Neural cell (in vitro differentiated cells): Measurements from ENCODE around the gene REV1. TPM values are rescaled to one million over a fixed set of nuclear protein-coding genes. Genes with fewer than 3 reads are reported as not detected.

ENCODE experiments used
- H2AFZ ChIP-seq: fragments of 200-600, 300-800 bp; sonication (generic), shearing (Covaris generic); 2 replicates; pipeline ENCODE4 v1.6.0; 2014; ENCODE audit warnings: low read depth, mild to moderate bottlenecking, antibody characterized with exemption, low read length, moderate library complexity
- H3F3A ChIP-seq: fragments of 200-600 bp; shearing (Covaris generic); 2 replicates; pipeline ENCODE4 v1.6.1; 2016; ENCODE audit warnings: mild to moderate bottlenecking, moderate library complexity, mixed read lengths, antibody characterized with exemption, low read length; ENCODE audit not compliant: insufficient read depth, poor library complexity, severe bottlenecking
- H3K27ac ChIP-seq: fragments of 200-600, 300-800 bp; sonication (generic), shearing (Covaris generic); 2 replicates; pipeline ENCODE4 v1.5.1; 2014; ENCODE audit warnings: mild to moderate bottlenecking, low read length, moderate library complexity
- H3K27me3 ChIP-seq: fragments of 300-800, 200-600 bp; sonication (generic), shearing (Covaris generic); 2 replicates; pipeline ENCODE4 v1.6.0; 2014; ENCODE audit warnings: mild to moderate bottlenecking, low read depth, low read length, moderate library complexity; ENCODE audit not compliant: insufficient read depth
- H3K36me3 ChIP-seq: fragments of 300-800, 200-600 bp; sonication (generic), shearing (Covaris generic); 2 replicates; pipeline ENCODE4 v1.5.1; 2014; ENCODE audit warnings: mild to moderate bottlenecking, antibody characterized with exemption, low read length, moderate library complexity; ENCODE audit not compliant: insufficient read depth
- H3K4me2 ChIP-seq: fragments of 300-800, 200-600 bp; sonication (generic), shearing (Covaris generic); 2 replicates; pipeline ENCODE4 v1.6.0; 2014; ENCODE audit warnings: mild to moderate bottlenecking, low read length
- H3K4me3 ChIP-seq: fragments of 300-800, 200-600 bp; sonication (generic), shearing (Covaris generic); 2 replicates; pipeline ENCODE4 v1.5.1; 2014; ENCODE audit warnings: mild to moderate bottlenecking, low read length, moderate library complexity
- H3K79me2 ChIP-seq: fragments of 200-600 bp; shearing (Covaris generic); replicated peaks from 2 replicates; pipeline ENCODE4 v1.6.0; 2014; ENCODE audit warnings: mild to moderate bottlenecking, low read length, moderate library complexity; ENCODE audit not compliant: insufficient read depth
- H3K9ac ChIP-seq: fragments of 300-800, 200-600 bp; sonication (generic), shearing (Covaris generic); 2 replicates; pipeline ENCODE4 v1.6.1; 2016; ENCODE audit warnings: mild to moderate bottlenecking, low read length, mixed read lengths
- H3K9me2 ChIP-seq: fragments of 200-600 bp; shearing (Covaris generic); 2 replicates; pipeline ENCODE4 v1.6.1; 2016; ENCODE audit warnings: mild to moderate bottlenecking, low read length, mixed read lengths; ENCODE audit not compliant: insufficient read depth
- H3K9me3 ChIP-seq: fragments of 200-600, 300-800 bp; sonication (generic), shearing (Covaris generic); 2 replicates; pipeline ENCODE4 v1.6.1; 2016; ENCODE audit warnings: mild to moderate bottlenecking, mixed run types, low read length, moderate library complexity, mixed read lengths
- H4K20me1 ChIP-seq: fragments of 200-600 bp; shearing (Covaris generic); 2 replicates; pipeline ENCODE4 v1.6.1; 2016; ENCODE audit warnings: mild to moderate bottlenecking, mixed run types; ENCODE audit not compliant: insufficient read depth
- CTCF ChIP-seq: fragments of 450-650 bp; IDR thresholded peaks from 2 replicates; pipeline ENCODE4 v1.5.1; 2014; ENCODE audit warnings: antibody characterized with exemption, mild to moderate bottlenecking, moderate library complexity; ENCODE audit not compliant: poor library complexity, severe bottlenecking
- EP300 ChIP-seq: fragments of 450-650 bp; conservative IDR thresholded peaks from 2 replicates; pipeline ENCODE4 v1.6.1; 2014; ENCODE audit warnings: antibody characterized with exemption, mild to moderate bottlenecking, moderate library complexity; ENCODE audit not compliant: poor library complexity, severe bottlenecking
- EZH2 ChIP-seq: fragments of 200-600, 300-800 bp; shearing (Covaris generic), sonication (generic); IDR thresholded peaks from 2 replicates; pipeline ENCODE4 v1.6.1; 2014; ENCODE audit warnings: antibody characterized with exemption, low read length, borderline replicate concordance, mild to moderate bottlenecking; ENCODE audit not compliant: insufficient read depth, poor library complexity, severe bottlenecking
- MXI1 ChIP-seq: fragments of 450-650 bp; conservative IDR thresholded peaks from 2 replicates; pipeline ENCODE4 v1.6.1; 2014; ENCODE audit warnings: antibody characterized with exemption, mild to moderate bottlenecking; ENCODE audit not compliant: poor library complexity, severe bottlenecking
- POLR2AphosphoS5 ChIP-seq: IDR thresholded peaks from 2 replicates; pipeline ENCODE4 v1.6.1; 2012
- RAD21 ChIP-seq: fragments of 450-650 bp; conservative IDR thresholded peaks from 2 replicates; pipeline ENCODE4 v1.6.1; 2014; ENCODE audit warnings: antibody characterized with exemption, mild to moderate bottlenecking, moderate library complexity
- REST ChIP-seq: IDR thresholded peaks from 2 replicates; pipeline ENCODE4 v1.6.1; 2012; ENCODE audit warnings: borderline replicate concordance
- SMC3 ChIP-seq: fragments of 450-650 bp; conservative IDR thresholded peaks from 2 replicates; pipeline ENCODE4 v1.6.1; 2014; ENCODE audit warnings: antibody characterized with exemption, mild to moderate bottlenecking, moderate library complexity; ENCODE audit not compliant: poor library complexity
- TAF1 ChIP-seq: IDR thresholded peaks from 2 replicates; pipeline ENCODE4 v1.6.1; 2012; ENCODE audit warnings: low read depth
- polyA plus RNA-seq: library from polyadenylated mRNA; depleted of rRNA; stranded (reverse); fragments of >200 nt; gene quantifications from 2 replicates; pipeline ENCODE4 v1.2.3, GENCODE V29; 2014

Gene REV1
- polyA plus RNA-seq, 1 donor from 2014 or later, result 84.1 TPM

DNA sequence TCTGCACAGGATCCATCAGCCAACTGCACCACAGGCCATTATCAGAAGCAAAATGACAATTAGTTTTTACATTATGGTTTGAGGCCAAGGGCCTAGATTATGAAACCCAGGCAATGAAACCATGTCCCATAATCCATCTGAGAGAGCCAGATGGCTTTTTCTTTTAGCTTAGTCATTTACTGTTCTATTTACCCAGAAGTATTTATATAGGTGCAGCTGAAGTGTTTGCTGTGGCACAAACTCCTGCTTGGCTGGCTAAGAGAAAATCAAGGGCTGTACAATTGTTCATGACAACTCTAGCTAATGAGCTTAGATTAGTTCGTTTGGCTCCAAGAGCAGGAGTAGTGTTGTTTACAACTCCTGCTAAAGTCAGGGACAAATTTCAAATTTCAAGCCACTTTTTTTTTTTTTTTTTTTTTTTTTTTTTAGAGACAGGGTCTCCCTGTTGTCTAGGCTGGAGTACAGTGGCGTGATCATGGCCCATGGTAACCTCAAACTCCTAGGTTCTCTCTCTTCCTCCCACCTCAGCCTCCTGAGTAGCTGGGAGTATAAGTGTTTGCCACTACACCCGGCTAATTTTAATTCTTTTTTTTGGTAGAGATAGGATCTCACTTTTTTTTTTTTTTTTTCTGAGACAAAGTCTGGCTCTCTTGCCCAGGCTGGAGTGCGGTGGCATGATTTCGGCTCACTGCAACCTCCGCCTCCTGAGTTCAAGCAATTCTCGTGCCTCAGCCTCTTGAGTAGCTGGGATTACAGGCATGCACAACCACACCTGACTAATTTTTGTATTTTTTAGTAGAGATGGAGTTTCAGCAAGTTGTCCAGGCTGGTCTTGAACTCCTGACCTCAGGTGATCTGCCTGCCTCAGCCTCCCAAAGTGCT is 18.4 kb upstream of the REV1 start:
- H3F3A ChIP-seq, result no peaks in the 10 kb centered on the region
- no peaks in the 10 kb centered on the region for H4K20me1 ChIP-seq
- H3K36me3 ChIP-seq, result no peaks in the 10 kb centered on the region
- no peak overlapping the region for H3K4me2 ChIP-seq
- H3K9me2 ChIP-seq, result no peaks in the 10 kb centered on the region
- no peaks in the 10 kb centered on the region for H3K27me3 ChIP-seq
- H3K79me2 ChIP-seq, result no peaks in the 10 kb centered on the region
- H3K4me3 ChIP-seq, result no peak overlapping the region
- H2AFZ ChIP-seq, result no peak overlapping the region
- TF ChIP-seq TAF1, result no peak
- no peak for TF ChIP-seq SMC3
- no peak for TF ChIP-seq POLR2AphosphoS5
- no peak for TF ChIP-seq RAD21
- TF ChIP-seq MXI1, result no peak
- TF ChIP-seq REST, result no peak
- TF ChIP-seq CTCF, result no peak
- no peak for TF ChIP-seq EZH2
- no peak for TF ChIP-seq EP300
- no peak overlapping the region for H3K27ac ChIP-seq
- no peaks in the 10 kb centered on the region for H3K9me3 ChIP-seq
- H3K9ac ChIP-seq, result no peak overlapping the region

DNA sequence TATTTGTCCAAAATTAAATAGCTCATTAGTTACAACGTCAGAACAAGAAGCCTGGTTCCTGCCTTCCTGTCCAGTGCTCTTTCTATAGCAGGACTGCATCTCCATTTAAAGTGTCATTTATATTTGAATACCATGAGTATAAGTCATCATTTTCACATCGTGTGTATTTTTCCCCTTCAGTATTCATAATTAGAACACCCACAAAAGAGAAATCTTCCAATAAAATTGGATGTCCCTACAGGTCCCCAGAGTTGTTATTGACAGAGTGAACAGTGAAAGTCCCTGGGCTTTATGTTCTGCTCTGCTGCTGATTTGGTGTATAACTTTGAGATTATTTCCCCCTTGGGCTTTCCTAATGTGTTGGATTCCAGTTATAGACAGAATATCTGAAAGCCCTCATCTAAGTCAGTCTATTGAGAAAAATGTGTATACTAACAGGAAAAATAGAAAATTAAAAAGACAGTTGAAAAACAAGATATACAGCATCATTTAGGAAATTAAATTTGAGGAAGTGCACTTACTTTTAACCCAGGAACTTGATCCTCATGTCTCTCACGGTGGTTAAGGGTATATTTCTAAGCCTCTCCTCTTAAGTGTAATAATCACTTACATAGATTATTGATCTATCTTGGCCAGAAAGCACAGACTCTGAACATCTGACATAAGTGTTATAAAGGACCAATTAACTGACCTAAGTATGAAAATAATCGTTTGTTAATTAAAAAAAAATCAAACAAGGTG is 15.2 kb upstream of the REV1 start:
- H3K27me3 ChIP-seq, result no peaks in the 10 kb centered on the region
- TF ChIP-seq SMC3 (no peak), EP300 (no peak), REST (no peak), POLR2AphosphoS5 (no peak), MXI1 (no peak), RAD21 (no peak), EZH2 (no peak), CTCF (no peak)
- no peak overlapping the region for H3K4me3 ChIP-seq
- no peak overlapping the region for H3K4me2 ChIP-seq
- no peaks in the 10 kb centered on the region for H4K20me1 ChIP-seq
- H2AFZ ChIP-seq, result no peak overlapping the region
- no peaks in the 10 kb centered on the region for H3F3A ChIP-seq
- H3K9me3 ChIP-seq, result no peaks in the 10 kb centered on the region
- H3K9ac ChIP-seq, result no peak overlapping the region
- H3K36me3 ChIP-seq, result no peaks in the 10 kb centered on the region
- H3K27ac ChIP-seq, result no peak overlapping the region
- H3K9me2 ChIP-seq, result no peaks in the 10 kb centered on the region
- no peaks in the 10 kb centered on the region for H3K79me2 ChIP-seq
